C1 segment of cervical spinal cord (tissue), 14 donors: ENCODE data around the gene NOVA1.
"Not testable (repeated sequence)": the region's sequence is repeated elsewhere in the genome, so short reads cannot be mapped to it uniquely, and the experiment has no call there.

Experiments
- DNase-seq, 14 donors: peaks; one replicate each; lab custom pipeline; 2025; lab: John Stamatoyannopoulos, UW

Gene NOVA1

DNA sequence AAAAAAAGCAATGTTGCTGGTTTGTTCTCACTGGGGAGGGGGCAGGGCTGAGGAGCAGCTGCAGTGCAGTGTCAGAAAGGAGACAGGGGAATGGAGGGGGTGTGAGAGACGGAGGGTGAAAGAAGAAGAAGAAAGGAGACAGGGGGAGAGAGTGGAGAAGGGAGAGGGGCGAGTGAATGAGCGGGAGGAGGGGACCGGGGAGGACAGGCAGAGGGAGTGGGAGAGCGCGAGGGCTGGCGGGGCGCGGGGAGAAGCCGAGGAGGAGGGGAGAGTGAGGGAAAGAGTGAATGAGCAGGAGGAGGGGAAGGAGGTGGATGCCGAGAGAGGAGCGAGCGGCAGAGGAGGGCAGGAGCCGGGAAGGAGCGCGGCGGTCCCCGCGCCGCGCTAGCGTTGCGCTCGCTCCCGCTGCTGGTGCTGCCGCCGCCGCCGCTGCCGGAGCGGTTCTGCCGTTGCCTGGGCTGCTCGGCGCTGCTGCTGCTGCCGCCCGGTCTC lies at the start of gene NOVA1:
Gene NOVA1 (minus strand): TSS at position 445 of the 492 bp plus-strand sequence. CDS start 597 bp downstream, outside the sequence.
- peak in 6 of 14 donors; percentile 72 to 82 (median 78) for DNase-seq

DNA sequence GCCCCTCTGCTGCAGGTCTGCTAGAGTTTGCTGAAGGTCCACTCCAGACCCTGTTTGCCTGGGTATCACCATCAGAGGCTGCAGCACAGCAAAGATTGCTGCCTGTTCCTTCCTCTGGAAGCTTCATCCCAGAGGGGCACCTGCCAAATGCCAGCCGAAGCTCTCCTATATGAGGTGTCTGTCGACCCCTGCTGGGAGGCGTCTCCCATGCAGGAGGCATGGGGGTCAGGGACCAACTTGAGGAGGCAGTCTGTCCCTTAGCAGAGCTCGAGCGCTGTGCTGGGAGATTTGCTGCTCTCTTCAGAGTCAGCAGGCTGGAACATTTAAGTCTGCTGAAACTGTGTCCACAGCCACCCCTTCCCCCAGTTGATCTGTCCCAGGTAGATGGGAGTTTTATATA lies 47.2 kb upstream of the NOVA1 start:
- DNase-seq = not testable (repeated sequence)

- no peak for DNase-seq
Observed at GRCh38 chr14:26636561-26636960, 38.7 kb upstream of the NOVA1 start.

DNA sequence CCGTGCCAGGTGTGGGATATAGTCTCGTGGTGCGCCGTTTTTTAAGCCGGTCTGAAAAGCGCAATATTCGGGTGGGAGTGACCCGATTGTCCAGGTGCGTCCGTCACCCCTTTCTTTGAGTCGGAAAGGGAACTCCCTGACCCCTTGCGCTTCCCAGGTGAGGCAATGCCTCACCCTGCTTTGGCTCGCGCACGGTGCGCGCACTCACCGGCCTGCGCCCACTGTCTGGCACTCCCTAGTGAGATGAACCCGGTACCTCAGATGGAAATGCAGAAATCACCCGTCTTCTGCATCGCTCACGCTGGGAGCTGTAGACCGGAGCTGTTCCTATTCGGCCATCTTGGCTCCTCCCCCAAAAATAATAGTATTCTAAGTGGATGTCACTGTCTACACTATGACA lies 37.1 kb upstream of the NOVA1 start:
- not testable (repeated sequence) for DNase-seq

DNA sequence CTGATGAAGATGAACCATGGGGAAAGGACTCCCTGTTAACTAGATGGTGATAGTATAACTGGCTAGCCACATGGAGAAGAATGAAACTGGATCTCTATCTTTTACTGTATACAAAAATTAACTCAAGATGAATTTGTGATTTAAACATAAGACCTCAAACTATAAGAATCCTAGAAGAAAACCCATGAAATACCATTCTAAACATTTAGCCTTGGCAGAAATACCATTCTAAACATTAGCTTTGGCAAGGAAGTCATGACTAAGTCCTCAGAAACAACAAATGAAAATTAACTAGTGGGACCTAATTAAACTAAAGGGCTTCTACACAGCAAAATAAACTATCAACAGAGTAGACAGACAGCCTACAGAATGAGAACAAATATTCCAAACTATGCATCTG lies 28.4 kb upstream of the NOVA1 start:
- DNase-seq = no peak

DNA sequence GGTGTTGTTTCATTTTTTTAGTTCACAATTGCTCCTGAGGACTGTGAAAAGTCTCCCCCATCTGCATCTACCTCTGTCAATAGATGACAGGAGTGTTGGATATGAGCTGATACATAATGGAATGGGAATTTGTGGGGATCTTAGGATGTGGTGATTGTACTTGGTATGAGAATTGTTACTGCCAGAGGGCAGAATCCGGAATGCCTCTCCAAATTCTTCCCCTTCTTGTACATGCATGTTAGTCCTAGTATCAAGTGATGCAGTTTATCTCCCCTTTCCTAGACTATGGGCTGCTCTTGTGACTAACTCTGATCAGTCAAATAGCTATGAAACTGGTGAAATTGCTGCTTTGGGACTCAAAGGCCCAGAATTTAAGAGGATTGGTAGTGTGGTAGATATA lies 24.8 kb upstream of the NOVA1 start:
- no peak for DNase-seq

- DNase-seq = no peak
Observed at GRCh38 chr14:26621807-26622560, 24.2 kb upstream of the NOVA1 start.

- no peak for DNase-seq
Observed at GRCh38 chr14:26621364-26621763, 23.5 kb upstream of the NOVA1 start.

DNA sequence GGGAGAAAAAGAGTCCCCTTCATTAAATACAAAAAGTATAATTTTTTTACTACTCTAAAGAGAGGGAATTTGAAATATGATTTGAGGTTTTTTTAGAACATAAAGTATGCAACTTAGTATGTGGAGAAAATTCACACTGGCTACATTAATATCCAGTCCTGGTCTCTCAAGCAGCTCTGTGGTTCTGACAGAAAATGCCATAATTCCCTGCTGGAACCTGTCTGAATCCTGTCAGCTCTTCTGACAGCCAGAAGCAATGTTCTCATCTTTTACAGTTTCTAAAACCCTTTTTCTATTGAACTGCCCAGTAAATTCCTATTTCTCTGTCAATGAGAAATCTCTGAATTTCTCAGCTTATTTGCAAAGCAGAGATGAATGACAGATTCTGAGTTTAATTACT lies 13.4 kb upstream of the NOVA1 start:
- DNase-seq = no peak

DNA sequence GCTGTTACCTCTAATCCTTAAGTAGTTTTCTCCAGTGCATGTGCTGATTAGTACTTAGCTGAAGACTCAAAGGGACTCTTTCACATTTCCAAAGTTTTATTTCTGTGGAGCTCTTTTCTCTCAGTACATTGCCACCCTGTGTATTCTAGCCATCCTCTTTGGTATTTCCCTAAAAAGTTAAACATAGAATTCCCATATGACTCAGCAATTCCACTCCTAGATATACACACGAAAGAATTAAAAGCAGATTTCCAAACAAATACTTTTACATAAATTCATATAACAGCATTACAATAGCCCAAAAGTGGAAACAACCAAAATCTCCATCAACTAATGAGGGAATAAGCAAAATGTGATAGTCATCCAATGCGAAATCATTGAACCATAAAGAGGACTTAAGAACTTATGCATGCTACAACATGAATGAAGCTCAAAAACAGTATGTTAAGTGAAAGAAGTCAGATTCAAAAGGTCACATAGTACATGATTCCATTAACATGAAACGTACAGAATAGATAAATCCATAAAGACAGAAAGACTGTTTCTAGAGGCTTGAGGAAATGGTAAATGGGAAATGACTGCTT lies 9.0 kb upstream of the NOVA1 start:
- DNase-seq = no peak

- no peak for DNase-seq
Observed at GRCh38 chr14:26605602-26606001, 7.8 kb upstream of the NOVA1 start.

GRCh38 chr14:26602902-26603301 lies 5.1 kb upstream of the NOVA1 start:
- no peak for DNase-seq

GRCh38 chr14:26601856-26602255 lies 4.0 kb upstream of the NOVA1 start:
- DNase-seq = peak in 1 of 14 donors; percentile 23

- peak in 1 of 14 donors; percentile 77 for DNase-seq
Observed at GRCh38 chr14:26599291-26599690, 1.5 kb upstream of the NOVA1 start.

DNA sequence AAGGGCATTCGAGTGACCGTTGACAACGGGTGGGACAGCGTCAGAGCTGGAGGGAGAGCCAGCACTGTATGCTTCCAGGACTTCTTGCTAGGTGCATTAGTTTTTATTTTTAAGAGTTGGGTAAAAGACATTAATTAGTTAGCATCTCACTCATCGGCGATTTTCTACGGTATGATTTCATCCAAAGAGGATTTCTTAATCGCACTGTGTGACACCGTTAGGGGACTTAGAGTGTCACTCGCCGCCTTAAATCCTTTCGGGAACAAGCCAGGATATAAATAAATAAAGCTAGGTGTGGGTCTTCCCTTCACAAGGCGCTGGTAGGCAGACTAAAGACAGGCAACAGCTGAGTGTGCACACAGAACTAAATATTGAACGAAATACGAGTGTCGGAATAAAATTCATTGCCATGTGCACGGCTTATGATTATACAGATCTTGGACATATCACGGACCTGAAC lies 869 bp upstream of the NOVA1 start:
- peak in 5 of 14 donors; percentile 42 to 87 (median 65) for DNase-seq

GRCh38 chr14:26598081-26598671 lies 343 bp upstream of the NOVA1 start:
- DNase-seq = peak; percentile 54 to 99 (median 93)

DNA sequence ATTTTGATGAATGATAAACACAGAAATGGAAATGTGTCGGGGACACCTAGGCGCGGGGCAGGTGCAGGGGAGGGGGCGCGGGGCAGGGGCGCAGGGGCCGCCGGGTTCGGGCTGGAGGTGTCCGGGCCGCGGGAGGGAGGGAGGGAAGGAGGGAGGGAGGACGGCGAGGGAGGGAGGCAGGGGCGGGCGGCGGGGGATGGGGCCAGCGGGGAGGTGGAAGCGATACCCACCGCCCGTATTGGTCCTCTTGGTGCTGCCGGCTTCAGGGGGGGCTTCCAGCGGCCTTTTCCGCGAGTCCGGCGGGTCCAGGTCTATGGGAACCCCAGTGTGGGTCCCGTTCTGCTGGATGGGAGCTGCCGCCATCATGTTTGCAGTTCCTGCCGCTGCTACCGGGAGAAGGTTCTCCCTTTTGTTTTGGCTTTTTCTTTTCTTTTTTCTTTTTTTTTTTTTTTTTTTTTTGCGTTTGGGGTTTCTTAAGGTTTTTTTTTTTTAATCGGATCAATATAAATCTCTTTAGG lies 703 bp downstream of the NOVA1 start:
- DNase-seq = peak in 10 of 14 donors; percentile 30 to 68 (median 60)

- DNase-seq = peak in 8 of 14 donors; percentile 26 to 66 (median 51)
Observed at GRCh38 chr14:26596543-26597061, 1.2 kb downstream of the NOVA1 start.

- DNase-seq = peak in 1 of 14 donors; percentile 52
Observed at GRCh38 chr14:26595926-26596542, 1.8 kb downstream of the NOVA1 start.

DNA sequence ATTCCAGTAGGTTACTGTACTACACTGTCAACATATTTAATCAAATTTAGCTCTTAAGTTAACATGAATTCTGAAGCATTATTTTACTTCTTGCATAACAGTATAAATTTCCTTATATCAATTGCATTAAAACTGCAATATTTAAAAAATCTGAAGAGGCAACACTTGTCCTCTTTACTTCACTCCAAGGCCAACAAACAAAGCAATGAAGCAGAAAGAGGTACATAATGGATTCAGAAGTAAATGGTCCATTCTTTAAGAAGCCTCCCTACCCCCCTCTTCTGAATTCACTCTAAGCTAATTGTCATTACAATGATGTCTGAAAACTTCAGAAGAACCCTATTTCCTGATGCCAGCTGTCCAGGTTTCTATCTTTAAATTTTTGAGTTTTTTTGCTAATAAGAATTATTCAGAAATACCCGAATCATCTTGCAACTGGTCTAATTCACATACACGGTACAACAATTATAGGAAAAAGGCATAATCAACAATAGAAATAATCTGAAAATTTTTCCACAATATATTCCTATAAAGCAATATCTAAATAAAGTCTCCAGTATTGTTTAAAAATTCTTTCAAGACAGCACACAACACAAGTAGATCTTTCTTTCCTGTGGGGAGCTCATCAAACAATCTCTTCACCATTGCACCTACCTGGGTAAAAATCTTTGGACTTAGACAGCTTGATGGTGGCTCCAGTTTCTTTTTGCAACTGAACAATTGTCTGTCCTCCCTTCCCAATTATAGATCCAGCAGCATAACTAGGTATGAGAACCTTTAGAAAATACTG lies 2.9 kb downstream of the NOVA1 start:
- DNase-seq = peak in 1 of 14 donors; percentile 68

DNA sequence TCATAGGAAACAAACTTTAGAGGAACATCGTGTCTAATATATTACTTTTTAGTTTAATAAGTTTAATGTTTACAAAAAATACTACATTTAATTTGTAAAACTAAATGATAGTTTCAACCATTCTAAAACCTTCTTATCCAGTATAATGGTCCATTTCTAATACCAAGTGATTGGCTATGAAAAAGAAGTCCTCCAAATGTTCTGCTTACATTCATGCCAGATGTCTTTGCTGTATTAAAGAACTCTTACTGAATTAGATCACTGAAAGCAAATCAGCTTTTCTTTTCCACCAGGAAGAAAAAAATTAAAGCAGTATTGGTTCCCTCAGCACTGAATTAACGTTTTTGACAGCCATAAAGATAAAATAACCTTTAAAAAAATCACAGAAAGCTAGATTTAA lies 3.7 kb downstream of the NOVA1 start:
- DNase-seq = peak in 1 of 14 donors; percentile 38
